ENCODE results near the gene BYSL.
A peak's percentile ranks its signal among the peaks of the same experiment; 100 is the strongest.
"Not testable (repeated sequence)": the region's sequence is repeated elsewhere in the genome, so short reads cannot be mapped to it uniquely, and the experiment has no call there.

The BYSL gene

DNA sequence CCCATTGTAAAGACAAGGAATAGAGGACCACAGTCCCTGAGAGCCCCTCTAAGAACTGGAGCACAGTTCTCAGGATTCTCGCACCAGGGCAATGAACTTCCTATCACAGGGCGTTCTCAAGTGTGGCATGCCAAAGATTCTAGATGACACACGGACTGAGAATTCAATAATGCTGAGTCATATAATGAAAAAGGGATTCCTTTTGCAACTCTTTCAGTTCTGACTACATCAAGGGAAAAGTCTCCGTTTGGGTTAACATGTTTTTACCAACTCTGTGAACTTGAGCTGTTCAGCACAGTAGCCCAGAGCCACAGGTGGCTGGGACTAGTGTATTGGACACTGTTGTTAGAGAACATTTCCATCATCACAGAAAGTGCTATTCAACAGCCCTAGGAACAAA, 3.8 kb upstream of the BYSL start:
- peak; percentile 79 for DNase-seq

- DNase-seq = no peak
Measured at GRCh38 chr6:41921712-41921998, 356 bp downstream of the BYSL start.

- no peak for DNase-seq
Measured at GRCh38 chr6:41922154-41922553, 855 bp downstream of the BYSL start.

DNA sequence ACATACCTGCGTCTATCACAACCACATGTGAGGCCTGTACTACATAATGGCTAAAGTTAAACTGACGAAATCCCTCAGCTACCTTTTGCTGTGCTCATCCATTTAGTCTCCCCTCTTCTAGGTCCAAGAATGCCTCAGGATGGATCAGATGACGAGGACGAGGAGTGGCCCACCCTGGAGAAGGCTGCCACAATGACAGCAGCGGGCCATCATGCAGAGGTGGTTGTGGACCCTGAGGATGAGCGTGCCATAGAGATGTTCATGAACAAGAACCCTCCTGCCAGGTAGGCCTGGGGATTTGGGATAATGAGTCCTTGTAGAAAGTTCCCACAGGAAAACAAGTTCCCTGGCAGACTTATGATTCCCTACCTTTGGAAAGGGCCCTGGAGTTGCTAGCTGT, 6.0 kb downstream of the BYSL start:
- DNase-seq = no peak

DNA sequence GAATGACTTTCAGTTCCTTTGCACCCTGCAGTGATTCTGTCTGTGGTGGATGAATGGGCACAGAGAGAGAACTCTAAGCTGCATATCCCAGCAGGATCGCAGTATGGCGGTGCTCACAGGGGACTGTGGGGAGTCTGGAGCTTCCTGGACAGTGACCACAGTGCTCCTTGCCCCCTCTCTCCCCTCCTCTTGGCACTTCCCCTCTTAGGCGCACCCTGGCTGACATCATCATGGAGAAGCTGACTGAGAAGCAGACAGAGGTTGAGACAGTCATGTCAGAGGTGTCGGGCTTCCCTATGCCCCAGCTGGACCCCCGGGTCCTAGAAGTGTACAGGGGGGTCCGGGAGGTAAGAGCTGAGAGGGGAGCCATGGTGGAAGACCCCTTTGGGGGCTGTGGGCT, 8.6 kb downstream of the BYSL start:
- DNase-seq = no peak

GRCh38 chr6:41931792-41932191, 10.5 kb downstream of the BYSL start:
- no peak for DNase-seq

GRCh38 chr6:41932378-41932777, 11.1 kb downstream of the BYSL start:
- no peak for DNase-seq

GRCh38 chr6:41934278-41935192, 13.2 kb downstream of the BYSL start:
- no peak for DNase-seq

DNA sequence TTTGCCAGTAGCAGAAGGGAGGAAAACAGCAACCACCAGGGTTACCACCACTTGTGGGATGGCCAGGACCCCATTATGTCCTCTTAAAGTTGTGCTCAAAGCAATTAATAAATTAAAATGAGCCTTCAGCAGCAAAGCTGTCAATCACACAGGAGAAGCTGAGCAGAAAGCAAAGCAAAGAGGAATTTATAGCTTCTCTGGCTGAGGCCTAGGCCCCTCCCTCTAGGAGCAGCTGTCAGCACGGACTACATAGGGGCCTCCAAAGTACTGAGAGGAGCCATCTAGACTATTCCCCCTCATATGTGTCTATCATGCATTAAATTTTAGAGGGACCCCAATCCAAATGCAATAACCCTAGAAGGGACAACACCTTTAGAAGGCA, 13.9 kb downstream of the BYSL start:
- DNase-seq = no peak

- no peak for DNase-seq
Measured at GRCh38 chr6:41935685-41936072, 14.4 kb downstream of the BYSL start.

DNA sequence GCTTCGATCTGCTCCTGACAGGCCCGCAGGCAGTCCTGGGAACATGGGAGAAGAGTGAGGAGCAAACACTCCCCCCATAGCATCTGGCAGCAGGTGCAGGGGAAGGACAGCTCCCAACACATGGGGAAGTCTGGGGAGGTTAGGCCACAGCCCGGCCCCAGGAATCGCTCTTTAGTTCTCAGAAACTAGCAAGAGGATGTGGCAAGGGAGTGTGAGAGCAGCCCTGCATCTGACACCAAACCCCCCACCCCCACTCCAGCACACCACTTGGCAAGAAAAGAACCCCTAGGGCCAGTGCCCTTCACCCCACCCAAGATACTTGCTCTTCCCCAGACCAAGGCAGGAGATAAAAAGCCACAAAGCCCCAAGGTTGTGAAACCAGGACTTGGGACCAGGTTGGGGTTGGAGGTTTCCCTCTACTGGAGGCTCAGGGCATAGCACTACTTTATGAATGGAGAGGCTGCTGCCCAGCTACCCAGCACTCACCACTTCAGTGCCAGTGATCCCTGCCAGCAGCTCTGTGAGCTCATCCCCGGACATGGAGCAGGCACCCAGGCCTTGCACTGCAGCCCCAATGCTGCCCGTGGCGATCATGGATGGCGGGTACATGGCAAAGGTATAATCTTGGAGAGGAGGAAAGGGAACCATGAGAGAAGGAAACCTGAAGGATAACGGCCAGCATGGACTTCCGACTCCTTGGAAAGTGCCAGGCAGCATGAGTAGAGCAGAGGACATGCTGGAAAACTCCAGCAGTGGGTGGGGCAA, 15.0 kb downstream of the BYSL start:
- DNase-seq = peak; percentile 74

DNA sequence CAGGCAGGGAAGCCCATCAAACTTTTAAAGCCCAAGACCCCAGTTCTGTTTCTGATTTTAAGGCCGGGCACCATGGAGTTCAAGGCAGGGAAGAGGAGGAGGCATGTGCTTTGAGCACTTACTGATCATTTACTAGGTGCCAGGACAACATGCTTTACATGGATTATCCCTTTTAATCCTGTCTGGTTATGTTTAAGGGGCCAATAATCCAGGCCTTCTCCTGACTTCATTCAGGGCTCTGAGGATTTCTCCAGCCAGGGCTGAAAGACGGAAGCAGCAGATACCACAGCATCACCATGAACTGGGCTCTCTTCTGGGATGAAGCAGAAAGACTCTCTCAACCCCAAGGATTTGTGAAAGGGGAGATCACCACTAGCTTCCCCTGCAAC, 16.2 kb downstream of the BYSL start:
- no peak for DNase-seq

GRCh38 chr6:41937861-41938574, 16.7 kb downstream of the BYSL start:
- DNase-seq = no peak

DNA sequence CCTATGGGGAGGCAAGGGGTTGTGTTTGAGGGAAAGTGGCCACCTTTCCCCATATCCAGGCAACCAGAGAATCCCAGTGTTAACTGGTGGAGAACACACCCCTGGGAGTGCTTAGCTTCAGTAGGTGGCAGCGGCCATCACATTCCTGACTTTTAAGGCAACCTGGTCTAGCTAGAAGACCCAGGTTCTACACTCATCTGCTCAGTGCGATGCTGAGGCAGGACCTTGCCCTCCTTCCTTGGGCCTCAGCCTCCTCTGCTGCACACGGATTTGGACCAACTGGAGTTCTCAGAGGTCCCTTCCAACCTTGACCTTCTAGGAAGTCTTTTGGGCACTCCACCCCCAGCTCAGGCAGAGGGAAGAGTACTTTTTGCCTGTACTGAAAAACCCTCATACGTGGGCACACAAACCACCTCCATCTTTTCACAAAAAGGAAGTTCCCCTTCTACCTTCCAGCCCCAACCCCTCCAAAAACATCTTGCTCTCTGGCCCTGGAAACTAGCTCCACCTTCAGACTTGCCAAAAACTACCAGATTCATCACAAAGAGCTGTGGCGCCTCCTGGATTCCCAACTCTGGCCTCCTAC, 17.4 kb downstream of the BYSL start:
- DNase-seq = no peak

DNA sequence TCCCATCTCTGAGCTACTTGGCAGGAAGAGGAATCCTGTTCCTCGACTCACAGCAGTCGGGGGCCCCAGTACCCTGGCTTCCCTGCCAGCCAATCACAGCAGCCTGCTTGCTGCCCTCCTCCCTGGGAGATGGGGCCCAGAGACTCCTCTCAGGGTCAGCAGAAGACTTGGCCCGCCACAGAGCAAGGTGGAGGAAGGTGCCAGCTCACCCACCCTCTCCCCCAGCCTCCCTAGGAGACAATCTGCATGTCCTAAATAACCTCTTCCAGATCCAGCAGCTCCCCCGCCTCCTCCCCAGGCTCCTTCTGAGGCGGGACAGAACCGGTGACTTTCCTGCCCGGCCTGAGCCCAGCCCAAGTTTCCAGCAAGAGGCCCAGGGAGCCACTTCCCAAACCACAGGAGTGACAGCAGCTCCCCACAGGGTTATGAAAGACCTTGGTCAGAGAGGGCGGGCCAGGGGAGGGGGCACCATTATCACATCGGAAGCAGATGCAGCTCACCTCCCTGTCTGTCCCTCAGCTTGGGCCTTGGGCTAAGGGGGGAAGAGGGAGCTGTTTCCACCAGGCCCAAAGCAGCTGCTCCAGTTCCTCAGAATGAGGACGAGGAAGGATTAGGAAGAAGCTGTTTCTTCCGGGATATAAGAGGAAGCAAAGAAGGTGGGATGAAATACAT, 18.0 kb downstream of the BYSL start:
- no peak for DNase-seq

DNA sequence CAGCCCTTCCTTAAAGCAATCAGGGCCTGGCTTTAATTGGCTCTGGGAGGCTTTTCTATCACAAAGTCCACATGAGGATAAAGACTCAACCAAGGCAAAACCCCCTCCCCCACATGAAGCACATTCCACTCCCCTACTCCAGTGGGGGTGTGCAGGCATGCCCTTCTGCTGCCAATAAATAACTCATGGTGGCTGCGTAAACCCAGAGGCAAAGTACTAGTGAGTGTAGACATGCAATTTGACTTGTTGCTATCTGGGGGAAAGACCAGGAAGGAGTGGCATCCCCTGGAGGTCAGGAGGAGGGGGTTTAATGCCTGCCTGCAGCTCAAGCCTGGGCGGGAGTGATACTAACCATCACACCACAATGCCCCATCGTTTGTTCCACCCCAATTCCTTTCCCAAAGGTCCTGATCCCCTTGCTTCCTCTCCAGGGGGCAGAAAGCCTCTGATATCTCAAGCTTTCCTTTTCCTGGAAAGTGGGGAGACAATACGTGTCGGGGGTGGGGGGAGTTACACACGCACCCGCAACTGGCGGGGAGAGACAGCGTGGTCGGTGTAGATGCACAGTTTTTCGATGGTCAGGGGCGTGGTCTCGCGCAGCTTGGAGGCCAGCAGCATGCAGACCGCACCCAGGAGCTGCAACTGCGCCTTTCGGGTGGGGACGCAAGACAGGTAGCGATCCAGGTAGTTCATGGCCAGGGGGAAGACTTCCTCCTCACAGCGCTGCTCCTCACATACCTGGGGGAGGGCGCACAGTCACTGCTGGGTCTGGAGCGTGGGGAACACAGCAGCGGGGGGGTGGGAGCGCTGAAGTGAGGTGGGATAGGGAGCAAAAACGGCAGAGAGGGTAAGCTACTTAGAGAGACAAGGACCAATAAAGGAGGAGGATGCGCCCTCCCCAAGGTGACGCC, 18.8 kb downstream of the BYSL start:
- DNase-seq = no peak

- DNase-seq = no peak
Measured at GRCh38 chr6:41940759-41941279, 19.5 kb downstream of the BYSL start.

DNA sequence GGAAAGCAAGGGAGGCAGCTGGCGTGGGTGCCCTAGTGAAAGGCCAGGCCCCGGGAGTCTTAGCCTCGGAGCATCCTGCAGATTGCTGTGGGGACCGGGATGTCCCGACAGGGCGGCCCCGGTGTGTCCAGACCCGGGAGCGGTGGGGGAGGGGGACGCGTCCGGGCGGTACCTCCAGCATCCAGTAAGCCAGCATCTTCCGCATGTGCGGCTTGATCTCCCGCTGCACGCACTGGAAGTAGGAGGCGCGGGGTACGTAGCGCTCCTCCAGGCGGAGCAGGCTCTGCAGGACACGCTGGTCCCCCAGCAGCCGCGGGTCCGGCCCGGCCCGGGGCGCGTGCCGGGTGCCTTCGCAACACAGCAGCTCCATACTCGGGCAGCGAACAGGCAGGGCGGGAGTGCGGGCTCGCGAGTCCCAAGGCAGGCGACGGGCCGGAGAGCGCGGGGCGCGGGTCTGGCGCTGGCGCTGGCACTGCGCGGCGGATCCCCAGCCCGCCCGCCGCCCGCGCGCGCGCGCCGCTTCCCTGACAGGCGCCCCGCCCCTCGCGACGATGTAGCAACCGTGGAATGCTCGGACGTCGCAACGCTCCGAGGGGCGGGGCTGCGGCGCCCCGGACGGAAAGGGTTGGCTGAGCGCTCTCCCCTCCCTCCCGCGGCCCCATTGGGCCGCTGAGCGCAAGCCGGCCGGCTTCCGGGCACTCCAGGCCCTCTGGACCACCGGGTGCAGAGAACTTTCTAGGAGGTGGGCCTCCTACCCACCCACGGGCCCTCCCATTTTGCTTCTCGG, 20.2 kb downstream of the BYSL start, which contains the start of gene CCND3:
CCND3 (minus strand) TSS at position 529 of the 787 bp plus-strand sequence; CDS start at position 370, 159 bp downstream.
- peak; percentile 93 for DNase-seq

DNA sequence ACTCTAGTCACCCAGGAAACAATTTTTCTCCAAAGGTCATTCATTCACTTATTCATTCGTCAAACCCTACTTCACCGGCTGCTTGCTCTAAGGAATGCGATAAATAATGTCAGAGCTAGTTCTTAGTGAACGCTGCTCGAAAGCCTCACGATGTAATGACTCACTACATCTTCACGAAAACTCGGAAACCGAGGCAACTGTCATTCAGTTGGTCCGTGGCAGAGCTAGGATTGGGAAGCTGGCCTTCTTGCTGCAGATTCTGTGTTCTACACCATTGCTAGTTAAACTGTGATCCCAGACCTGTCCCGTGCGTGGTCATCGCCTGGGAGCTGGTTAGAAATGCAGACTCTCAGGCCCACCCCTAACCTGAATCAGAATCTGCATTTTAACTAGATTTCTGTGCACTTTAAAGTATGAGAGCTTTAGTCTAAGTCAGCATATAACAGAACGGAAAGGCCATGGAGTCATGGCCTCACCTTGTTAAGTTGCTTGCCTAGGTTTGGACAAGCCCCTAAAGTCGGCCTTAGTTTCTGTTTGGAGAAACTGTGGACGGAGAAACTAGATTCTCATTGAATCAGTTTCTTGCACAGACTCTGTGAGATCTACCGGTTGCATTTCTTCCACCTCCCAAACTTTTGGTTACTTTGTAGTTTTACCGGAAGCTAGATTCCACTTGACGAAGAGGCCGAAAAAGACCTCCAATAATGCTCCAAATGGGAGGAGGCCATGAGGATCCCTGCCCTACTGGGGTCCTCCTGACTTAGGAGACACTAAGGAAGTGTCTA, 21.0 kb downstream of the BYSL start:
- peak; percentile 62 for DNase-seq

GRCh38 chr6:41942882-41943281, 21.6 kb downstream of the BYSL start:
- not testable (repeated sequence) for DNase-seq
